HAP-1 (cell line): ENCODE measurements around the gene UPK1B.
"Not testable (repeated sequence)": the region's sequence is repeated elsewhere in the genome, so short reads cannot be mapped to it uniquely, and the experiment has no call there.

Source experiments
- DNase-seq, 2 experiments: peaks; one replicate each; pipeline ENCODE4 v3.0.0-alpha.2; 2016 to 2020; ENCODE audit warnings: low spot score in 2 of 2
- H3K27me3 ChIP-seq: fragments of 250-450 bp; sonication (Bioruptor Pico); 2 replicates; pipeline ENCODE4 v1.5.1; 2020; ENCODE audit warnings: low read depth, mild to moderate bottlenecking, moderate library complexity
- H3K36me3 ChIP-seq: fragments of 250-450 bp; sonication (Bioruptor Pico); replicated peaks from 2 replicates; pipeline ENCODE4 v1.5.1; 2020; ENCODE audit warnings: mild to moderate bottlenecking
- H3K4me1 ChIP-seq: fragments of 250-450 bp; sonication (Bioruptor Pico); 2 replicates; pipeline ENCODE4 v1.5.1; 2020; ENCODE audit warnings: mild to moderate bottlenecking
- H3K4me3 ChIP-seq: fragments of 250-450 bp; sonication (Bioruptor Pico); 2 replicates; pipeline ENCODE4 v1.5.1; 2020; ENCODE audit warnings: mild to moderate bottlenecking, moderate library complexity
- H3K9me3 ChIP-seq: fragments of 250-450 bp; sonication (Bioruptor Pico); 2 replicates; pipeline ENCODE4 v1.5.1; 2020; ENCODE audit warnings: mild to moderate bottlenecking, moderate library complexity
- in situ Hi-C: fragments of 300-500 bp; cut with MboI; formaldehyde crosslinking; loops from 3 replicates; pipeline ENCODE4 v1.14.3; 2020; ENCODE audit warnings: low sequenced_read_pairs, inconsistent platforms, mixed read lengths

Gene UPK1B

DNA sequence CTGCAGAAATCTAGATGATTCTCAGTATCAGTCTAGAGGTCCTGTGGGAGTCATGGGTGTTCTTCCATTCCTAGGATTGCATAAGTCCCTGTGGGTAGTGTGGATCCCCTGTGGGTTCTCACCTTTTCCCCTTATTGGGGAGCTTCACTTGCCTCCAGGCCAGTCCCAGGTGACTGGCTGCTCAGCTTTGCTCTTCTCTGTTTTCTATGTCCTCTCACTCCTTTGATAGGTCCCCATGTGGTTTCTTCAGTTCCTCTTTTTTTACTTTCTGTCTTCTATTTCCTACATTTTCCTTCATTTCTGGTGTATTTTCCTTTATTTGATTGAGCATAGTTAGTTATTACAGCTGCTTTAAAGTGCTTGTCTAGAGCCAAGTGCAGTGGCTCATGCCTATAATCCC is 16.5 kb upstream of the UPK1B start:
- Histone ChIP-seq H3K27me3 (no peaks in the 10 kb centered on the region), H3K36me3 (no peaks in the 10 kb centered on the region), H3K9me3 (no peaks in the 10 kb centered on the region), H3K4me3 (no peak overlapping the region), H3K4me1 (no peaks in the 10 kb centered on the region)
- in situ Hi-C loops, result no loop called here
- no peak for DNase-seq

GRCh38 chr3:119157971-119158370 is 15.4 kb upstream of the UPK1B start:
- no peaks in the 10 kb centered on the region for H3K36me3 ChIP-seq
- H3K9me3 ChIP-seq, result no peaks in the 10 kb centered on the region
- in situ Hi-C loops, result no loop called here
- H3K4me3 ChIP-seq, result no peak overlapping the region
- DNase-seq, result no peak
- H3K27me3 ChIP-seq, result no peaks in the 10 kb centered on the region
- no peaks in the 10 kb centered on the region for H3K4me1 ChIP-seq

- Histone ChIP-seq H3K27me3 (no peaks in the 10 kb centered on the region), H3K9me3 (no peaks in the 10 kb centered on the region), H3K4me1 (no peaks in the 10 kb centered on the region), H3K36me3 (no peaks in the 10 kb centered on the region), H3K4me3 (no peak overlapping the region)
- in situ Hi-C loops, result no loop called here
- no peak for DNase-seq
These were observed 13.0 kb upstream of the UPK1B start for GRCh38 chr3:119160361-119160760.

DNA sequence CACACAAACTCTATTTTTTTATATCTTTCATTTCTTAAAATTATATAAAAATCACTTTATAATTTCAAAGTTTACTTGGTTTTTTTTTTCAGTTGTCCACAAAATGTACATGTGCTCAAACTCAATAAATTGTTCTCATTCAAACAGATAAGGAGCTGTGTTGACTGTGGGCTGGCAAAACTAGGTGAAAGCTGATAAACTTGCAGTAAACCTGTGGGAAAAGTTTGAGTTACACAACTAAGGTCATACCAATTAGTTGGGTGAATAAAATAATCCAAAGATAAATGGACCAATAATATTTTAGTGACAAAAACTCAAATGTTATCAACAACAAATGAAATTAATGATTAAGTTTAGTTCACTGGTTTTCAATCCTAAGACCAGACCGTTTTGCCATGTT is 12.6 kb upstream of the UPK1B start:
- Histone ChIP-seq H3K36me3 (no peaks in the 10 kb centered on the region), H3K27me3 (no peaks in the 10 kb centered on the region), H3K4me1 (no peaks in the 10 kb centered on the region), H3K4me3 (no peak overlapping the region), H3K9me3 (no peaks in the 10 kb centered on the region)
- in situ Hi-C loops, result no loop called here
- DNase-seq, result no peak

GRCh38 chr3:119161240-119161639 is 12.2 kb upstream of the UPK1B start:
- Histone ChIP-seq H3K27me3 (no peaks in the 10 kb centered on the region), H3K36me3 (no peaks in the 10 kb centered on the region), H3K4me1 (no peaks in the 10 kb centered on the region), H3K9me3 (no peaks in the 10 kb centered on the region), H3K4me3 (no peak overlapping the region)
- no peak for DNase-seq
- in situ Hi-C loops, result no loop called here

- not testable (repeated sequence) for H3K4me3 ChIP-seq
These were observed 8.7 kb upstream of the UPK1B start for GRCh38 chr3:119164745-119165144.

GRCh38 chr3:119170821-119171220 is 2.6 kb upstream of the UPK1B start:
- DNase-seq, result no peak
- Histone ChIP-seq H3K9me3 (no peaks in the 10 kb centered on the region), H3K36me3 (no peaks in the 10 kb centered on the region), H3K4me3 (no peak overlapping the region), H3K4me1 (no peaks in the 10 kb centered on the region), H3K27me3 (no peaks in the 10 kb centered on the region)
- in situ Hi-C loops, result no loop called here

More at GRCh38 chr3:119164745-119165144, 8.7 kb upstream of the UPK1B start:
- H3K9me3 ChIP-seq, DNase-seq, H3K4me1 ChIP-seq, H3K27me3 ChIP-seq, in situ Hi-C loops, H3K36me3 ChIP-seq: not testable (repeated sequence)

GRCh38 chr3:119175872-119176756 is 2.7 kb downstream of the UPK1B start:
- no peaks in the 10 kb centered on the region for H3K36me3 ChIP-seq
- H3K4me3 ChIP-seq, result no peak overlapping the region
- H3K9me3 ChIP-seq, result no peaks in the 10 kb centered on the region
- H3K4me1 ChIP-seq, result no peaks in the 10 kb centered on the region
- H3K27me3 ChIP-seq, result no peaks in the 10 kb centered on the region
- no peak for DNase-seq
- in situ Hi-C loops, result no loop called here

DNA sequence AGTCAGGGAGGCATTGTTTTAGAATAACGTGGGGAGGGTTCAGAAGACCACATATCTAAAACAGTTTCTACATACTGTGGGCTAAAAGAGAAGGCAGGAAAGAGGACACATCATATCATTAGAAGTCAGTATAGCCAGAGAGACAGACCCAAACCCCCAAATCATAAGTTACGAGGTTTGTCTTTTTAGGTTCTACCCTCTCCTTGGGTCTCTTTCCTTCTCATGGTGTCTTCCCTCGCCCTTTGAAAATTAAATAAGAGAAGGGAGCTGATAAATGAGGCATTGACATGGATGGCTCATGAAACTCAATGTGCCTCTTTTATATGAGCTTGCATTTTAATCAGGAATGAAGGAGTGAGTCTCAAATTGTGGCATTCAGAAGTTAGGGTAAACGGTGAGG is 3.4 kb downstream of the UPK1B start:
- no peaks in the 10 kb centered on the region for H3K27me3 ChIP-seq
- H3K36me3 ChIP-seq, result no peaks in the 10 kb centered on the region
- H3K9me3 ChIP-seq, result no peaks in the 10 kb centered on the region
- DNase-seq, result no peak
- H3K4me3 ChIP-seq, result no peak overlapping the region
- in situ Hi-C loops, result no loop called here
- no peaks in the 10 kb centered on the region for H3K4me1 ChIP-seq

GRCh38 chr3:119177321-119177720 is 3.9 kb downstream of the UPK1B start:
- Histone ChIP-seq H3K27me3 (no peaks in the 10 kb centered on the region), H3K4me1 (no peaks in the 10 kb centered on the region), H3K9me3 (no peaks in the 10 kb centered on the region), H3K36me3 (no peaks in the 10 kb centered on the region), H3K4me3 (no peak overlapping the region)
- in situ Hi-C loops, result no loop called here
- no peak for DNase-seq

DNA sequence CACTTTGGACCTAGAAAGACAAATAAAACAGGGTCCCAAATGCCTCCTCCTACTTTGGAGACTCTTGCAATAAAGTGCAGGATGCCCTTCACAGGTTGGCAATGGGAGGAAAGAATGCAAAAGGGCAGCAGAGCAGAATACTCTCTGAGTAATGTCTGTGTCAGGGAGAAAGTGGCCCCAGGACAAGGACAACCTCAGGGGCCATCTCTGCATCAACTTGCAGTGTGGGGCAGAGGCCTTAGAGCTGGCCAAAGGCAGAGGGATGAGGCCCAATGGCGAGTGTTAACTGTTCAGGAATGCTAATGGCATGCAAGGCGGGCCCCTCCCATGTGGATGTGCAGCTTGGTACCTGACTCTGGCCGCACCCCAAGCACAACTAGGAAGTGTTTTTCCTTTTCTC is 8.4 kb downstream of the UPK1B start:
- Histone ChIP-seq H3K36me3 (no peaks in the 10 kb centered on the region), H3K4me3 (no peak overlapping the region), H3K9me3 (no peaks in the 10 kb centered on the region), H3K4me1 (no peaks in the 10 kb centered on the region), H3K27me3 (no peaks in the 10 kb centered on the region)
- DNase-seq, result no peak
- in situ Hi-C loops, result no loop called here

- H3K36me3 ChIP-seq, result no peaks in the 10 kb centered on the region
- no peak overlapping the region for H3K4me3 ChIP-seq
- H3K27me3 ChIP-seq, result no peaks in the 10 kb centered on the region
- no peak for DNase-seq
- H3K9me3 ChIP-seq, result no peaks in the 10 kb centered on the region
- in situ Hi-C loops, result no loop called here
- H3K4me1 ChIP-seq, result no peaks in the 10 kb centered on the region
These were observed 10.7 kb downstream of the UPK1B start for GRCh38 chr3:119184111-119184510.

GRCh38 chr3:119184796-119185570 is 11.6 kb downstream of the UPK1B start:
- Histone ChIP-seq H3K4me3 (no peak overlapping the region), H3K4me1 (no peaks in the 10 kb centered on the region), H3K36me3 (no peaks in the 10 kb centered on the region), H3K9me3 (no peaks in the 10 kb centered on the region), H3K27me3 (no peaks in the 10 kb centered on the region)
- DNase-seq, result no peak
- in situ Hi-C loops, result no loop called here

GRCh38 chr3:119187266-119187665 is 13.9 kb downstream of the UPK1B start:
- no peak for DNase-seq
- no peaks in the 10 kb centered on the region for H3K9me3 ChIP-seq
- H3K4me3 ChIP-seq, result no peak overlapping the region
- no peaks in the 10 kb centered on the region for H3K4me1 ChIP-seq
- H3K36me3 ChIP-seq, result no peaks in the 10 kb centered on the region
- H3K27me3 ChIP-seq, result no peaks in the 10 kb centered on the region
- in situ Hi-C loops, result no loop called here
